GM13976 (cell line): ENCODE results near the gene LIG4.

Source experiments
- DNase-seq: peaks from one replicate; pipeline ENCODE4 v3.0.0; 2012; ENCODE audit warnings: low spot score
- CTCF ChIP-seq: IDR thresholded peaks from 2 replicates; pipeline ENCODE4 v1.5.1; 2012; ENCODE audit warnings: borderline replicate concordance, mild to moderate bottlenecking; ENCODE audit not compliant: insufficient read depth; ENCODE audit errors: extremely low read depth, missing control alignments, control extremely low read depth
- in situ Hi-C: fragments of 300-500 bp; cut with MboI; formaldehyde crosslinking; loops from one replicate; pipeline ENCODE4 v1.12.0; 2022; ENCODE audit warnings: low sequenced_read_pairs, mixed read lengths, inconsistent platforms; ENCODE audit not compliant: unreplicated experiment

Gene LIG4

GRCh38 chr13:108195146-108195545, 20.2 kb downstream of the LIG4 start:
- TF ChIP-seq CTCF = no peak
- in situ Hi-C loops = no loop called here
- DNase-seq = no peak

GRCh38 chr13:108194435-108194936, 20.9 kb downstream of the LIG4 start:
- in situ Hi-C loops = no loop called here
- no peak for DNase-seq
- no peak for TF ChIP-seq CTCF

- TF ChIP-seq CTCF = no peak
- in situ Hi-C loops = no loop called here
- DNase-seq = no peak
Measured at GRCh38 chr13:108193806-108194205, 21.5 kb downstream of the LIG4 start.

- in situ Hi-C loops = no loop called here
- DNase-seq = no peak
- no peak for TF ChIP-seq CTCF
Measured at GRCh38 chr13:108190897-108191296, 24.4 kb downstream of the LIG4 start.

GRCh38 chr13:108188260-108188659, 27.1 kb downstream of the LIG4 start:
- TF ChIP-seq CTCF = no peak
- DNase-seq = no peak
- in situ Hi-C loops = no loop called here

GRCh38 chr13:108185223-108185622, 30.1 kb downstream of the LIG4 start:
- TF ChIP-seq CTCF = no peak
- DNase-seq = no peak
- in situ Hi-C loops = no loop called here

GRCh38 chr13:108182652-108183051, 32.7 kb downstream of the LIG4 start:
- no peak for TF ChIP-seq CTCF
- no peak for DNase-seq
- in situ Hi-C loops = no loop called here
